OCI-M2 (cell line): ENCODE data around the gene STX8.
"Not testable (repeated sequence)": the region's sequence is repeated elsewhere in the genome, so short reads cannot be mapped to it uniquely, and the experiment has no call there.

Experiments
- DNase-seq: peaks from one replicate; lab custom pipeline; 2025; ENCODE audit not compliant: unreplicated experiment; lab: John Stamatoyannopoulos, UW

Gene STX8

GRCh38 chr17:9269350-9270035 lies 306.1 kb downstream of the STX8 start:
- DNase-seq: no peak

- DNase-seq: no peak
Measured at GRCh38 chr17:9268546-9268945, 307.1 kb downstream of the STX8 start.

GRCh38 chr17:9266697-9267117 lies 308.9 kb downstream of the STX8 start:
- DNase-seq: no peak

- DNase-seq: no peak
Measured at GRCh38 chr17:9266031-9266680, 309.5 kb downstream of the STX8 start.

GRCh38 chr17:9261081-9262012 lies 314.3 kb downstream of the STX8 start:
- no peak for DNase-seq

- no peak for DNase-seq
Measured at GRCh38 chr17:9259419-9259818, 316.2 kb downstream of the STX8 start.

GRCh38 chr17:9258115-9259015 lies 317.3 kb downstream of the STX8 start:
- DNase-seq: no peak

- DNase-seq: not testable (repeated sequence)
Measured at GRCh38 chr17:9257630-9257965, 318.0 kb downstream of the STX8 start.

- DNase-seq: no peak
Measured at GRCh38 chr17:9256751-9257629, 318.6 kb downstream of the STX8 start.

GRCh38 chr17:9256361-9256750 lies 319.3 kb downstream of the STX8 start:
- no peak for DNase-seq

GRCh38 chr17:9255833-9256232 lies 319.8 kb downstream of the STX8 start:
- no peak for DNase-seq

GRCh38 chr17:9254841-9255240 lies 320.8 kb downstream of the STX8 start:
- no peak for DNase-seq

GRCh38 chr17:9253308-9253707 lies 322.3 kb downstream of the STX8 start:
- no peak for DNase-seq

GRCh38 chr17:9251273-9251672 lies 324.3 kb downstream of the STX8 start:
- DNase-seq: no peak

GRCh38 chr17:9249245-9249953 lies 326.2 kb downstream of the STX8 start:
- no peak for DNase-seq

GRCh38 chr17:9247401-9247938 lies 328.1 kb downstream of the STX8 start:
- no peak for DNase-seq

GRCh38 chr17:9244066-9245052 lies 331.3 kb downstream of the STX8 start:
- DNase-seq: no peak

- DNase-seq: no peak
Measured at GRCh38 chr17:9242983-9243382, 332.6 kb downstream of the STX8 start.
